ACHN (cell line): ENCODE measurements around the gene B3GAT3.
A peak's percentile ranks its signal among the peaks of the same experiment; 100 is the strongest.
"Not testable (repeated sequence)": the region's sequence is repeated elsewhere in the genome, so short reads cannot be mapped to it uniquely, and the experiment has no call there.

Experiments
- DNase-seq: peaks from one replicate; pipeline ENCODE4 v3.0.0-alpha.2; 2015
- in situ Hi-C: cut with HindIII; loops from 2 replicates; pipeline ENCODE4 v1.10.0; 2017; ENCODE audit warnings: low sequenced_read_pairs, low pct_ligation_motif_present, low pct_unique_long_range_greater_than_20kb

B3GAT3 gene

GRCh38 chr11:62592146-62592815, 29.5 kb downstream of the B3GAT3 start:
- in situ Hi-C loops, result no loop called here
- no peak for DNase-seq

GRCh38 chr11:62591448-62592145, 30.2 kb downstream of the B3GAT3 start, which contains the start of gene TUT1:
TUT1 (minus strand) TSS chr11:62591523; CDS start chr11:62591485, 38 bp downstream.
- DNase-seq, result peak; percentile 98
- in situ Hi-C loops, result no loop called here

DNA sequence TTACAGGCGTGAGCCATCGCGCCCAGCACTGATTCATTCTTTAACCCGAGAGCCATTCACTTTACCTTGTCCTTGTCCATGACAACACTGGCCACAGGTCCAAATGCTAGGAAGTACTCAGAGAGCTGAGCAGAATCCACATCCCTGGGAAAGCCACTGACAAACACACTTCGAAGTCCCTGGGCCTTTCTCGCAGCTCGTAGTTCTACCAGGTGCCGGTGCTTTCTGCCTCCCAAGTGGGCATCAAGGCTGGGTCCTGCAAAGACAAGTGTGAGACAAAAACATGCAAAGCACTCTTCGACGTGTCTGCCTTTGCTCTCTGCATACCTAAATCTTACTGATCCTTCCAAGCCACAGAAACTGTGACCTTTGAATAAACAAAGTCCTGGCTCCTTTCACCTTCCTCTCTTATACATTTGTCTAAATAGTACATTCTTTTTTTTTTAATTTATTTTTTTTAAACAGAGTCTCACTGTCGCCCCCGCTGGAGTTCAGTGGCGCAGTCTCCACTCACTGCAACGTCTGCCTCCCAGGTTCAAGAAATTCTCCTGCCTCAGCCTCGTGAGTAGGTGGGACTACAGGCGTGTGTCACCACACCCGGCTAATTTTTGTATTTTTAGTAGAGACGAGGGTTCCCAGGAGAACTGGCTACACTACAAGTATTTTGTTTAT, 32.7 kb downstream of the B3GAT3 start:
- DNase-seq, result peak; percentile 29

GRCh38 chr11:62585356-62585755, 36.4 kb downstream of the B3GAT3 start:
- DNase-seq, in situ Hi-C loops: not testable (repeated sequence)

More for the DNA sequence above, 32.7 kb downstream of the B3GAT3 start:
- in situ Hi-C loops, result no loop called here

DNA sequence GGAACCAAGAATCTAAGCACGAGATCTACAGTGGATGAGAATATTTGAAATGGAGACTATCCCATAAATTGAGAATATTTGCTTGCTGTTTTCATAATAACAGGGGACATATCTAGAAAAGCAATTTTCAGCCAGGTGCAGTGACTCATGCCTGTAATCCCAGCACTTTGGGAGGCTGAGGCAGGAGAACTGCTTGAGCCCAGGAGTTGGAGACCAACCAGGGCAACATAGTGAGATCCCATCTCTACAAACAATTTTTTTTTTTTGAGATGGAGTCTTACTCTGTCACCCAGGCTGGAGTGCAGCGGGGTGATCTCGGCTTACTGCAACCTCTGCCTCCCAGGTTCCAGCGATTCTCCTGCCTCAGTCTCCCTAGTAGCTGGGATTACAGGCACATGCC, 40.1 kb downstream of the B3GAT3 start:
- in situ Hi-C loops, DNase-seq: not testable (repeated sequence)

DNA sequence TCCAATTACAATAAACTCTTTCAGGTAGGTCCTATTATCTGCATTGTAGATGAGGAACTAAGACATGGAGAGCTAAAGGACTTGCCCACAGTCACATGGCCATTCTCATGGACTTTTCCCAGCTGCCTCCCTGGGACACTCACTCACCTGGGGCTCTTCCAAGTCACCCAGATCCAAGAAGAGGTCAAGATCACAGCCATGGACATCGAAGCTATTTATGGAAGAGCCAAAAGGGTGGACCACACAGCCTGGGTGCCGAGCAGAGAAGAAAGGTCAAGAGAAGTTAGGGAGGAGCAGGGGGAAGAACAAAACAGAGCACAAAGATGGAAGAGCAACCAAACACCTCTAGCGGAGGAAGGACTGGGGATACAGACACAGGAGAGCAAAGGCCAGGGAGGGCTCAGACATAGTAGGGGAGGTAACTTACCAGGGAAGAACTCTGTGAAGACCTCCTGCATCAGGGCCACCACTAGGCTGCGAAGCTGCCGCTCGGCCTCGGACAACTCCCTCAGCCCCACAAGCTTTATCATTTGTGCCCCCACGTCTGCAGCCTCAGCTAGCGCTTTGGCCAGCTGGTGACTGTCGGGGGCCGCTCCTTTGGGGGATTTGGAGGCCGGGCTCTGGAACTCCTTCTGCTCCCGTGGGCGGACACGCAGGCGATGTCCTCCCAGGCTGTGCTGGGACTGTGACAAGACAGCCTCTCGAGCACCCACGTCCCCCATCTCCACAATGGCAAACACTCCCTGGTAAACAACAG, 40.6 kb downstream of the B3GAT3 start:
- DNase-seq, result no peak
- in situ Hi-C loops, result no loop called here

- DNase-seq, result no peak
Observed at GRCh38 chr11:62579252-62579651, 42.5 kb downstream of the B3GAT3 start.

GRCh38 chr11:62578541-62578940, 43.2 kb downstream of the B3GAT3 start:
- in situ Hi-C loops, result no loop called here

More at GRCh38 chr11:62579252-62579651, 42.5 kb downstream of the B3GAT3 start:
- in situ Hi-C loops, result no loop called here

DNA sequence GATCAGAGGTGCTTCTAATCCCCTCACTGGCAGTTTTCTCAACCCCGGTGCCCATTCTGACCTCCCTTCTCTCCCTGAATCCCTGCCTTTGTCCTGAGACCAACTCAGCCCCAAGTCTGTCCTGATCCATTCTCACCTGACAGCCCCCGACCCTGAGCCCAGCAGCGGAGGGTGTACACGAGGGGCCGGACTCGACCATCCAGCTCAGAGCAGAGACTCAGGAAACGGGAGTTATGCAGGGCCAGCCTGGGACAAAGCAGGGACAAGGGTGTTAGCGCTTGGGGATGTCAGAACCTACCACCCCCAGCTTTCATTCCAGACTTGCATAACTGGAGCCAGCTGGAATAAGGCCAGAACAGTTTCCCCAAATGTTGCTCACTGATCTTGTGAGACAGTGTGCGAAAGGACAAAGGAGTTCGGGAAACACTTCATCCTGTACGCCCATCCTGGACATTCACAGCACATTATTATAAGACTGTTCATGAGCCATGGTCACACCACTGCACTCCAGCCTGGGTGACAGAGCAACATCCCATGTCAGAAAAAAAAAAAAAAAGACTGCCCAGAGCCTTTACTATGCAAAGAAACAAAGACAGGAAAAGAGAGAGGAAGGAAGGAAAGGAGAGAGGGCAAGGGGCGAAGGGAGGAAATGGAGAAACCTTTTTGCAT, 44.6 kb downstream of the B3GAT3 start:
- DNase-seq, result no peak
- in situ Hi-C loops, result no loop called here

More at GRCh38 chr11:62578541-62578940, 43.2 kb downstream of the B3GAT3 start:
- DNase-seq, result no peak

DNA sequence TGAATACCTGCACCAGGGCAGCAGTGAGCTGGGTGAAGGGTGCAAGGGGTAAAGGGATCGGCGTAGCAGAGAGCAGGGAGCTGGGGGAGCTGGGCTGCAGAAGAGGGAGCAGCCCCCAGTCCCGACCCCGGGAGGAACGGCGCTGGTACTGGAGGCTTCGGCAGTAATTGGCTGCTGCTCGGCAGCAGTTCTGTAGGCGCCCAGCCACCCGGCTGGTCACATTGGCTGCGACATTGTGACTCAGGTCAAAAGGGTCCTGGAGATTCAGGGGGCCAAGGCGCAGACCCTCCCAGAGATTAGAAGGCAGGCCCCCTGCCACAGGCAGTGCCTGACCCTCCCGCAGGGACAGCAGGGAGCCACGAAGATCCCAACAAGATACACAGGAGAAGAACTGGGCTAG, 45.9 kb downstream of the B3GAT3 start:
- in situ Hi-C loops, result no loop called here

GRCh38 chr11:62575156-62575555, 46.6 kb downstream of the B3GAT3 start:
- DNase-seq, result no peak
- in situ Hi-C loops, result no loop called here

More for the DNA sequence above, 45.9 kb downstream of the B3GAT3 start:
- no peak for DNase-seq

DNA sequence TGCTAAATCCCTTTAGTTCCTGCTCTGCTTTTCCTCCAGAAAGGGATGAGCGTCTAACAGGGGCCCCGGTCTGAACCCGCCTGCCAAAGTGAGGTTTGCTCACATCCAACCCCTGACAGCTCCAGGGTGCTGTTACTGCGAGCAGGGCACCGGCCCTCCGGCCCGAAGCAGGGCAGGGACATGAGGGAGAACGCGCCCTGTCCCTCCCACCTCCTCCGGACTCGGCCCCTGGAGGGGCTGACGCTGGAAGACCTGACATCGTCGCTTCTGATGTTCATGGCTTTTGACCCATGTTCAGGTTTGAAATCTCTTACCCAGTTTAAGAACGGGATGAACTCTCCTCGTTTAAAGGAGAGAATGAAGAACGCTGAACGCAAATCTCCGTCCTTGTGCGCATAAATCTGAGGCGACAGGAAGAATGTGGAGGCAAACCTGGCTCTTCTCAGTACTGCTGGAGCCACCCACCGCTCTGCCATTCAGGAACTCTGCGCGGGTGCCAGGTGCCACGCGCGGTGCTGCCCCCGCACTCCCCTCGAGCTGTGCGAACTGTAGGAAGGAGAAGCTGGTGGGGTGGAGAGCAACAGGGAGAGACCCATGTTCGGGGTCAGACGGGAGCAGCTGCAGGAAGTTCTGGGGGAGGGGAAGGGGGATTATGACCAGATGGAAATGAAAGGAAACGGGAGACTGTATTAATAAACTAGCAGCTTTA, 47.3 kb downstream of the B3GAT3 start:
- DNase-seq, result no peak
- in situ Hi-C loops, result no loop called here

DNA sequence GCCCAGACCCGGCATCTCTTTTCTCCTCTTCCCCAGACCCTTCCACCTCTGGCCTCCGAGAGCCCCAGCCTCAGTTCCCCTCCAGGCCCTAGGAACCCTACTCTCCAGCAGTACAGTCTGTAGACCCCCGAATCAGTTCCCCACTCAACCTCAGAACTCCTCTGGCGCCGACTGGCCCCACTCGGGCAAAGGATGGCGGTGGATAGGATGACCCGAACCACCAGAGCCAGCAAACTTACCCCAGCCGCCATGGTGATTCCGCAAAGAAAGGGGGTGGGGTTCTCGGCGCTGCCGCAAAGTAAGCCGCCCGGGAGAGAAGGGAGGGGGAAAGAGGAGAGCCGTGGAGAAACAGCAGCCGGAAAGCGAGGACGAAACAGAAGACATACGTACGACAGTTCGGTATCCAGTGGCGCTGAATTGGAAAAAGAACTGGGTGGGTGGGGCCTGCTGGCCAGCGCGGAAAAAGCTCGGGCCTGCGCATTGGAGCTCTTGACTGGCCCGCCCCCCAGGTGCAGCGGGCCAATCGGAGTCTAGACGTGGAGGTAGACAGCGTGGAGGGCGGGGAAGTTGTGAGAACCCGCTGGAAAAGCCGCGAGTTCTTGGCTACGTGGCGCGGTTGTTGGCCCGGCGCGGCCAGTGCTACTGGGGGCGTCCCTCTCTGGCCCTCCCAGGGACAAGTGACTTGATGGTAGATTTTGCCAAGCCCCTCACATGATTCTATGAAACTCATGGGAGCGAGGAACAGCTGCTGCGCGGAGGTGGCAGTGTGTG, 48.0 kb downstream of the B3GAT3 start, which contains the start of gene EEF1G:
TSS of gene EEF1G (minus strand) at position 300 of the 771 bp plus-strand sequence. CDS start at position 251, 49 bp downstream.
- in situ Hi-C loops, result no loop called here
- peak; percentile 99 for DNase-seq

DNA sequence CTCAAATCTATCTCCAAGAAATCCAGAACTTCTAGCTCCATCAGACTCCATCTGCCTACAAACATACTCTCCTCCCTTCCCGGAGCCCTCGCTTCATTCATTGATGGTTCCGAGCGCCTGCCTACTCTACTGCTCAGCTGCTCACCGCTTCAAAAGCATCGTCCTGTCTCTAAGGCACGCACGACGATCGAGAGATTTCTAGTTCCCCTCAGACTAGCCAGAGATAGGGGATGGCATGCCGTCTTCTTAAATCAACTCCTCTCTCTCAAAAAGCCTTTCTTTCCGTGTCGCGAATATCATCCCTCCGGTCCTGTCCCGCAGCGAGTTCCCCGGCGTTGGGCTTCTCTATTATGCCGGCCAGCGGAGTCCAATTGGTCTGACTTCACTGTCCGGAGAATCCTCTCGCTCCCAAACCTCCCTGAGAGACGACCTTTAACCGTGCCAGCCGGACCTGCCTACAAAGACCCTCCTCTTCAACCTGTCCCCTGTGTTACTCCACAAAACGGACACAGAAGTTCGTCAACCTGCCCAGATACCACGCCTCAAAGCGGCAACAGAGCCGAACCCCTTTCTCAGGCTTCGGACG, 48.7 kb downstream of the B3GAT3 start:
- in situ Hi-C loops, result no loop called here
- no peak for DNase-seq

DNA sequence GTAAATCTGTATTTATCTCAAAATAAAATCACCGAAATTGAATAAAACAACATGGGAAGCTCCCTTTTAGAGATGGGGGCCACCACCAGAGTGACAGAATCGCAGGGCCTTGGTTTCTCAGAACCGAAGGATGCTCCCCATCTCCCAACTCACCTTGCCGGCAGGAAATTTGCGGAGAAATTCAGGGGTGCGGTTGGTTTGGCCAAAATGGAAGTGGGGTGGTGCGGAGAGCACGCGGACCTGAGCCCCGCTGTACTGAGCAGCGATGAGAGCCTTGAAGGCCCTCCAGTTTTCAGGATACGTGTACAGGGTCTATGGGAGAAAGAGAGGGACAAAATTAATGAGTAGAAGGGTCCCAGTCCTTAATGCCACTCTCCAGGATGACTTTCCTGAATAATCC, 49.4 kb downstream of the B3GAT3 start:
- in situ Hi-C loops, result no loop called here
- no peak for DNase-seq

- in situ Hi-C loops, DNase-seq: not testable (repeated sequence)
Observed at GRCh38 chr11:62571493-62571892, 50.3 kb downstream of the B3GAT3 start.
